KOPT-K1 (cell line): ENCODE data around the gene MORF4L1.
"Not testable (repeated sequence)": the region's sequence is repeated elsewhere in the genome, so short reads cannot be mapped to it uniquely, and the experiment has no call there.

Experiments used
- H3K27ac ChIP-seq: fragments of 200-600 bp; sonication (generic); 2 replicates; pipeline ENCODE4 v1.5.1; 2016; ENCODE audit warnings: antibody characterized with exemption, mild to moderate bottlenecking, low read depth, low read length; ENCODE audit not compliant: poor library complexity, severe bottlenecking
- H3K36me3 ChIP-seq: fragments of 200-600 bp; sonication (generic); 2 replicates; pipeline ENCODE4 v1.5.1; 2017; ENCODE audit warnings: antibody characterized with exemption, mild to moderate bottlenecking, low read length, moderate library complexity; ENCODE audit not compliant: insufficient read depth
- H3K9me3 ChIP-seq: fragments of 200-600 bp; sonication (generic); 2 replicates; pipeline ENCODE4 v1.5.1; 2017; ENCODE audit warnings: antibody characterized with exemption, low read length, mild to moderate bottlenecking; ENCODE audit not compliant: insufficient read depth, poor library complexity, severe bottlenecking

MORF4L1 gene

GRCh38 chr15:78873793-78874765 is 1.4 kb downstream of the MORF4L1 start:
- H3K36me3 ChIP-seq, result peaks cover 7% of the 10 kb centered on the region; the same call in 1 of the 2 replicates
- H3K9me3 ChIP-seq, result no peaks in the 10 kb centered on the region
- H3K27ac ChIP-seq, result peak overlapping the region; percentile 99

GRCh38 chr15:78875107-78875914 is 2.6 kb downstream of the MORF4L1 start:
- Histone ChIP-seq H3K36me3 (peaks cover 19% of the 10 kb centered on the region), H3K27ac (no peak overlapping the region), H3K9me3 (no peaks in the 10 kb centered on the region)

GRCh38 chr15:78876954-78877353 is 4.3 kb downstream of the MORF4L1 start:
- H3K9me3 ChIP-seq, H3K27ac ChIP-seq: not testable (repeated sequence)
- H3K36me3 ChIP-seq, result peaks cover 35% of the 10 kb centered on the region

GRCh38 chr15:78878356-78878755 is 5.7 kb downstream of the MORF4L1 start:
- H3K9me3 ChIP-seq, result no peaks in the 10 kb centered on the region
- H3K27ac ChIP-seq, result no peak overlapping the region
- H3K36me3 ChIP-seq, result peaks cover 49% of the 10 kb centered on the region

- Histone ChIP-seq H3K27ac (no peak overlapping the region), H3K9me3 (no peaks in the 10 kb centered on the region), H3K36me3 (peaks cover 62% of the 10 kb centered on the region)
These were observed 7.0 kb downstream of the MORF4L1 start for GRCh38 chr15:78879517-78880241.

- H3K9me3 ChIP-seq, result no peaks in the 10 kb centered on the region
- peaks cover 67% of the 10 kb centered on the region for H3K36me3 ChIP-seq
- no peak overlapping the region for H3K27ac ChIP-seq
These were observed 7.5 kb downstream of the MORF4L1 start for GRCh38 chr15:78880242-78880533.

- Histone ChIP-seq H3K9me3 (no peaks in the 10 kb centered on the region), H3K36me3 (peaks cover 74% of the 10 kb centered on the region), H3K27ac (no peak overlapping the region)
These were observed 8.1 kb downstream of the MORF4L1 start for GRCh38 chr15:78880813-78881212.

GRCh38 chr15:78881681-78882080 is 9.0 kb downstream of the MORF4L1 start:
- H3K27ac ChIP-seq, result no peak overlapping the region
- peaks cover 82% of the 10 kb centered on the region for H3K36me3 ChIP-seq
- H3K9me3 ChIP-seq, result no peaks in the 10 kb centered on the region

- Histone ChIP-seq H3K36me3 (peaks cover 99% of the 10 kb centered on the region), H3K27ac (no peak overlapping the region), H3K9me3 (no peaks in the 10 kb centered on the region)
These were observed 16.3 kb downstream of the MORF4L1 start for GRCh38 chr15:78889000-78889399.

GRCh38 chr15:78893538-78893937 is 20.8 kb downstream of the MORF4L1 start:
- H3K36me3 ChIP-seq, result peaks cover 97% of the 10 kb centered on the region
- no peaks in the 10 kb centered on the region for H3K9me3 ChIP-seq
- no peak overlapping the region for H3K27ac ChIP-seq

GRCh38 chr15:78895471-78895870 is 22.8 kb downstream of the MORF4L1 start:
- no peaks in the 10 kb centered on the region for H3K9me3 ChIP-seq
- H3K36me3 ChIP-seq, result peaks cover 99% of the 10 kb centered on the region
- no peak overlapping the region for H3K27ac ChIP-seq

GRCh38 chr15:78898540-78898939 is 25.9 kb downstream of the MORF4L1 start:
- Histone ChIP-seq H3K36me3 (peaks cover 99% of the 10 kb centered on the region), H3K27ac (no peak overlapping the region), H3K9me3 (no peaks in the 10 kb centered on the region)

GRCh38 chr15:78900819-78901533 is 28.3 kb downstream of the MORF4L1 start:
- H3K27ac ChIP-seq, H3K9me3 ChIP-seq: not testable (repeated sequence)
- H3K36me3 ChIP-seq, result peaks cover 99% of the 10 kb centered on the region

GRCh38 chr15:78902281-78903032 is 29.8 kb downstream of the MORF4L1 start:
- not testable (repeated sequence) for H3K9me3 ChIP-seq, H3K27ac ChIP-seq
- H3K36me3 ChIP-seq, result peaks cover 100% of the 10 kb centered on the region
